ENCODE data around the gene CFLAR. TPM values are rescaled to one million over a fixed set of nuclear protein-coding genes. Genes with fewer than 3 reads are reported as not detected.
"Not testable (repeated sequence)": the region's sequence is repeated elsewhere in the genome, so short reads cannot be mapped to it uniquely, and the experiment has no call there.

CFLAR gene
- total RNA-seq, 1 donor from 2014 or later = 238 TPM

DNA sequence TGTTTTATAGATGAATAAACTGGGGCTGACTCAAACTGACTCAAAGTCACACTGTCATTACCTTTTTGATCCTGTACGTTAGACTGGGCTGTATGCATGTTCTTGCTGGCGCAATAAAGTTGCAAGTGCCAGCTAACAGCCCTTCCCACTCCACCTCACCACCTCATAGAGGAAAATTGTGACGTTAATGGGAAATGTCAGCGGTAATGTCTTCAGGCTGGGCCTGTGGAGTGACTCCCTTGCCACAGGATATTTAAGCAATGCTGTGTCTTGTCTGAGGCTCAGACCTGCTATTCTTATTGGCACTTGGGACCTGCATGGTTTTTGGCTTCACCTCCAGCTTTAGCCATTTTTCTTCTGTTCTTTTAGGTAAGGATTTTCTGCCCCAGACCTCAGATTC is 41.7 kb downstream of the CFLAR start:
- DNase-seq = no peak
- H3K4me3 ChIP-seq = peak overlapping the region; percentile 10
- no peaks in the 10 kb centered on the region for H3K27me3 ChIP-seq (ENCODE audit: low read depth)
- intact Hi-C loops (cut with micrococcal nuclease) = no loop called here
- H3K9me3 ChIP-seq (replicated peaks) = no peaks in the 10 kb centered on the region
- H3K27ac ChIP-seq (replicated peaks) = peak overlapping the region; percentile 79
- peaks cover 99% of the 10 kb centered on the region for H3K36me3 ChIP-seq
- peaks cover 70% of the 10 kb centered on the region for H3K4me1 ChIP-seq
- TF ChIP-seq, protein P1, sequence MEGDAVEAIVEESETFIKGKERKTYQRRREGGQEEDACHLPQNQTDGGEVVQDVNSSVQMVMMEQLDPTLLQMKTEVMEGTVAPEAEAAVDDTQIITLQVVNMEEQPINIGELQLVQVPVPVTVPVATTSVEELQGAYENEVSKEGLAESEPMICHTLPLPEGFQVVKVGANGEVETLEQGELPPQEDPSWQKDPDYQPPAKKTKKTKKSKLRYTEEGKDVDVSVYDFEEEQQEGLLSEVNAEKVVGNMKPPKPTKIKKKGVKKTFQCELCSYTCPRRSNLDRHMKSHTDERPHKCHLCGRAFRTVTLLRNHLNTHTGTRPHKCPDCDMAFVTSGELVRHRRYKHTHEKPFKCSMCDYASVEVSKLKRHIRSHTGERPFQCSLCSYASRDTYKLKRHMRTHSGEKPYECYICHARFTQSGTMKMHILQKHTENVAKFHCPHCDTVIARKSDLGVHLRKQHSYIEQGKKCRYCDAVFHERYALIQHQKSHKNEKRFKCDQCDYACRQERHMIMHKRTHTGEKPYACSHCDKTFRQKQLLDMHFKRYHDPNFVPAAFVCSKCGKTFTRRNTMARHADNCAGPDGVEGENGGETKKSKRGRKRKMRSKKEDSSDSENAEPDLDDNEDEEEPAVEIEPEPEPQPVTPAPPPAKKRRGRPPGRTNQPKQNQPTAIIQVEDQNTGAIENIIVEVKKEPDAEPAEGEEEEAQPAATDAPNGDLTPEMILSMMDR (IDR thresholded peaks at IDR 0.05; ENCODE audit: borderline replicate concordance) = no peak

GRCh38 chr2:201158111-201158929 is 42.4 kb downstream of the CFLAR start:
- Histone ChIP-seq H3K27me3 (ENCODE audit: low read depth) (no peaks in the 10 kb centered on the region), H3K4me1 (peaks cover 70% of the 10 kb centered on the region), H3K9me3 (replicated peaks) (no peaks in the 10 kb centered on the region), H3K36me3 (peaks cover 99% of the 10 kb centered on the region), H3K4me3 (peak overlapping the region; percentile 10), H3K27ac (replicated peaks) (peak overlapping the region; percentile 79)
- DNase-seq = peak; percentile 49
- intact Hi-C loops (cut with micrococcal nuclease) = no loop called here
- TF ChIP-seq, protein P1 (IDR thresholded peaks at IDR 0.05; ENCODE audit: borderline replicate concordance) = peak; percentile 73

DNA sequence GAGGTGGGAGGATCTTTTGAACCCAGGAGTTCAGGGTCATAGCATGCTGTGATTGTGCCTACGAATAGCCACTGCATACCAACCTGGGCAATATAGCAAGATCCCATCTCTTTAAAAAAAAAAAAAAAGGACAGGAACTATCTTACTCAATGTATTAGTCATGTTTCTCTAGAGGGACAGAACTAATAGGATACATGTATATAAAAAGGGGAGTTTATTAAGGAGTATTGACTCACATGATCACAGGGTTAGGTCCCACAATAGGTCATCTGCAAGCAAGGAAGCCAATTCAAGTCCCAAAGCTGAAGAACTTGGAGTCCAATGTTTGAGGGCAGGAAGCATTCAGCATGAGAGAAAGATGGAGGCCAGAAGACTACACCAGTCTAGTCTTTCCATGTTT is 48.2 kb downstream of the CFLAR start:
- Histone ChIP-seq H3K4me3 (no peak overlapping the region), H3K27ac (replicated peaks) (peak overlapping the region; percentile 39), H3K9me3 (replicated peaks) (peaks cover 21% of the 10 kb centered on the region), H3K36me3 (peaks cover 85% of the 10 kb centered on the region), H3K4me1 (peaks cover 35% of the 10 kb centered on the region), H3K27me3 (ENCODE audit: low read depth) (no peaks in the 10 kb centered on the region)
- no peak for DNase-seq
- TF ChIP-seq, protein P1 (IDR thresholded peaks at IDR 0.05; ENCODE audit: borderline replicate concordance) = no peak
- intact Hi-C loops (cut with micrococcal nuclease) = no loop called here

DNA sequence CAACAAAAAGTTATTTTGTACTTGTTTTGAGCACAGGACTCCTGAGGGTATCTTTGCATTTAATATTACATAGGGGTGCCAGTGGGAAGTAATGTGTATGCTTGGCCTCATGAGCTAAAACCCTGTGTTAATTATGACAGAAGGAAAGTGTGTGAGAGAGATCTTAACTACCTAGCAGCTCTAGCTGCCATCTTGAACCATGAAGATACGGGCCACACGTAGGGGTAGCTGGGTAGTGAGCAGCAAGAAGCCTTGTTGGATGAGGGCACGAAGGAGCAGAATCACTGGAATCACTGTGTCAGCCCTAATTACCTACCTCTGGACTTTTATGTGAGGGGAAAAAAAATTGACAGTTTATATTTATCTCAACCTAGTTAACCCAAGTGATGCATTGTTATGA is 51.6 kb downstream of the CFLAR start:
- no peak overlapping the region for H3K27ac ChIP-seq (replicated peaks)
- DNase-seq = no peak
- H3K4me1 ChIP-seq = peaks cover 12% of the 10 kb centered on the region
- intact Hi-C loops (cut with micrococcal nuclease) = no loop called here
- H3K4me3 ChIP-seq = no peak overlapping the region
- peaks cover 53% of the 10 kb centered on the region for H3K9me3 ChIP-seq (replicated peaks)
- no peaks in the 10 kb centered on the region for H3K27me3 ChIP-seq (ENCODE audit: low read depth)
- TF ChIP-seq, protein P1 (IDR thresholded peaks at IDR 0.05; ENCODE audit: borderline replicate concordance) = no peak
- H3K36me3 ChIP-seq = peaks cover 51% of the 10 kb centered on the region

- H3K9me3 ChIP-seq (replicated peaks) = peaks cover 59% of the 10 kb centered on the region
- H3K4me3 ChIP-seq; DNase-seq; H3K4me1 ChIP-seq; intact Hi-C loops (cut with micrococcal nuclease); H3K27me3 ChIP-seq (ENCODE audit: low read depth); H3K27ac ChIP-seq (replicated peaks): not testable (repeated sequence)
- peaks cover 41% of the 10 kb centered on the region for H3K36me3 ChIP-seq
These were observed 52.5 kb downstream of the CFLAR start for GRCh38 chr2:201168496-201168895.

DNA sequence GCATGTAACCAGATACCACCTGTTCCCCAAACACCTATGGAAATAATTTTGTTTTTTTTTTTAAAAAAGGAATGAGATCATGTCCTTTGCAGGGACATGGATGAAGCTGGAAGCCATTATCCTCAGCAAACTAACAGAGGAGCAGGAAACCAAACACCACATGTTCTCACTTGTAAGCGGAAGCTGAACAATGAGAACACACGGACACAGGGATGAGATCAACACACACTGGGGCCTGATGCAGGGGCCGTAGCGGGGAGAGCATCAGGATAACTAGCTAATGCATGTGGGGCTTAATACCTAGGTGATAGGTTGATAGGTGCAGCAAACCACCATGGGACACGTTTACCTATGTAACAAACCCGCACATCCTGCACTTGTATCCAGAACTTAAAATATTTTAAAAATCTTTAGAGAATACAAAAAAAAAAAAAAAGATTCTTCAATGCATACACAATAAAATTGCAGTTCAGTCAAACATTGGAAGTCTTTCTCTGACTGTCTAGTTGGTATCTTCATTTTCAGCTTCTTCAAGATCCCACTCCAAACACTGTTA is 55.4 kb downstream of the CFLAR start:
- H3K27me3 ChIP-seq (ENCODE audit: low read depth) = no peaks in the 10 kb centered on the region
- intact Hi-C loops (cut with micrococcal nuclease) = no loop called here
- H3K27ac ChIP-seq (replicated peaks) = no peak overlapping the region
- peaks cover 16% of the 10 kb centered on the region for H3K36me3 ChIP-seq
- DNase-seq = no peak
- no peak overlapping the region for H3K4me3 ChIP-seq
- peaks cover 59% of the 10 kb centered on the region for H3K9me3 ChIP-seq (replicated peaks)
- TF ChIP-seq, protein P1 (IDR thresholded peaks at IDR 0.05; ENCODE audit: borderline replicate concordance) = no peak
- no peaks in the 10 kb centered on the region for H3K4me1 ChIP-seq

All from left ventricle myocardium inferior (tissue), 1 donor.